GM12865 (cell line): ENCODE measurements around the gene MARCHF10.

Experiments used
- DNase-seq: peaks from one replicate; pipeline ENCODE4 v3.0.0; 2010; ENCODE audit warnings: low read depth
- H3K4me3 ChIP-seq: 2 replicates; pipeline ENCODE4 v1.5.1; 2011; ENCODE audit warnings: mild to moderate bottlenecking, low read depth, low read length, control low read depth
- CTCF ChIP-seq: IDR thresholded peaks from 2 replicates; pipeline ENCODE4 v1.5.1; 2011; ENCODE audit warnings: low read length, control low read depth, low read depth, inconsistent platforms; ENCODE audit not compliant: insufficient read depth; ENCODE audit errors: missing control alignments

MARCHF10 gene

GRCh38 chr17:62705778-62706597 lies 102.1 kb downstream of the MARCHF10 start:
- DNase-seq: no peak
- H3K4me3 ChIP-seq: no peak overlapping the region
- TF ChIP-seq CTCF: no peak

- DNase-seq: no peak
- TF ChIP-seq CTCF: no peak
- no peak overlapping the region for H3K4me3 ChIP-seq
These were observed 102.8 kb downstream of the MARCHF10 start for GRCh38 chr17:62705156-62705777.

DNA sequence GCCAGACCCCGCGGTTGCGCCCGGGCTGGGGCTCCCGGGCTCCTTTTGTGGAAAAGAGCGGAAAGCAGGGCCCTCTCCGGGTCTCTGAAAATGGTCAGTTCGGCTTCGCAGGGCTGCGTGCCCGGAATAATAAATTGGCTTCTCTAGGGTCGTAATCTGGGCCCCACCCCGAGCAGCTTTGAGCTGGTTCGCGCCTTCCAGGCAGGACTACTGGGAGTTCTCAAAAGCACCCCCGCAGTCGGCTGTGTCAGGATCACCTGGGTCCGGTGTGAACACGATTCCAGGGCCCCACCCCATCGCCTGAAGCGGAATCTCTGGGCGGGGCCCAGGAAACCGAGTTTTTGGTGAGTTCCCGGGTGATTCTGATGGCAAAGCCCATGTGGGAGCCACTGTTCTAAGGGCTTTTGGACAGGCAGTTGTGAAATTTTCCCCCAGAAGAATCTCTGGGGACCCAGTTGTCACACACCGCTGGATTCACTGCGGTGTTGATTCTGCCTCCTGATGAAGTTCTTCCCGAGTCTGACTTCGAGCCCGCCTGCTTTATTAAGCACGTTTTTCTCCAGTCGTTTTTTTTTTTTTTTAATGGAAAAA lies 103.6 kb downstream of the MARCHF10 start:
- DNase-seq: no peak
- peak overlapping the region; percentile 56 for H3K4me3 ChIP-seq
- no peak for TF ChIP-seq CTCF

GRCh38 chr17:62703776-62704380 lies 104.2 kb downstream of the MARCHF10 start:
- H3K4me3 ChIP-seq: peak overlapping the region; percentile 56
- TF ChIP-seq CTCF: peak; percentile 86
- peak; percentile 69 for DNase-seq

DNA sequence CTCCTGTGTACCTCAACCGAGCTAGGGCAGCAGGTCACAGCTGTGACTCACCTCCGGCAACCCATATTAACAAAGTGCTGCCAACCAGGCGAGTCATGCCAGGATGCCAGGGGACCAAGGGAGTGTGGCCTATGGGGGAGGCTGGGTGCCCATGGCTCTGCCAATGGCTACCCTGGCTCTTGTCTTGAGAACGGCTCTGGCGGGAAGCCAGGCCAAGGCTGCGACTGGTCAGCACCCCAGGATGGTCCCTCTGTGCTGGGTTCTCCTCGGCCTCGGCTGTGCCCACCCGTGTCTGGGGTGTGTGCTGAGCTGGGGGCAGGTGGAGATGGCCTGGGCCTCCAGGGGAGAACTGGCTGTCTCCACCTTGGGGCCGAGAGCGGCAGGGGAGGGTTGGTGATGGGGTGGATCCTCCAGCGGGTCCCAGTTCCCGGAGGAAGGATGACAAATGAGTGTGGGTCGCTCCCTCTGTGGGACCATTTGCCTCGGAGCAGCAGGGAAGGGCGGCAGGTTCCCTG lies 104.8 kb downstream of the MARCHF10 start:
- peak overlapping the region; percentile 23 for H3K4me3 ChIP-seq
- TF ChIP-seq CTCF: no peak
- no peak for DNase-seq

DNA sequence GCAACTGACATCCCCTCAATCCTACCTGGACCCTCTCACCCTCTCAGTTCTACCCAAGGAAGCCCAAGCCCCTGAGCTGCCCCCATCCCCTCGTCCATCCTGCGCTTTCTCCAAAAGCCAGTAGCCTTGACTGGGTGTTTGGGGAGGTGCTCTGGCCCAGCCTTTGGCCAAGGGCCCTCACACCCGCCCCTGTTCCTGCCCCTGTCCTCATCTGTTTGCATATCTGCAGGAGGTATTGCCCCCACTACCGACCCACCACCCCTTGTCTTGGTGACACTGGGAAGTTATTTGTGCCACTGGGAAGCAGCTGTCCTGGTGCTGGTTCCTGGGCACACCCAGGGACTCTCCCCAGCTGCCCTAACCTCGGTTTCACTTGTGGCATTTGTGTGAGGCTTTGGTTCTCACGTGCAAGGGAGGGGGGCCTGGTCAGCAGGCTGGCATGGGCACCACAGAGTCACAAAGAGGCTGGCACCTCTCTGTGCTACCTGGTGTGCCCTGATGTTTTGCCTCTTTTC lies 105.3 kb downstream of the MARCHF10 start:
- no peak for DNase-seq
- TF ChIP-seq CTCF: no peak
- H3K4me3 ChIP-seq: no peak overlapping the region
